NOMO-1 treated with DMSO at 0.1 percent for 48 hours (cell line): ENCODE data around the gene NXT2.
"Not testable (repeated sequence)": the region's sequence is repeated elsewhere in the genome, so short reads cannot be mapped to it uniquely, and the experiment has no call there.

Experiments
- DNase-seq: peaks from one replicate; lab custom pipeline; 2025; ENCODE audit not compliant: unreplicated experiment; lab: John Stamatoyannopoulos, UW

The NXT2 gene

DNA sequence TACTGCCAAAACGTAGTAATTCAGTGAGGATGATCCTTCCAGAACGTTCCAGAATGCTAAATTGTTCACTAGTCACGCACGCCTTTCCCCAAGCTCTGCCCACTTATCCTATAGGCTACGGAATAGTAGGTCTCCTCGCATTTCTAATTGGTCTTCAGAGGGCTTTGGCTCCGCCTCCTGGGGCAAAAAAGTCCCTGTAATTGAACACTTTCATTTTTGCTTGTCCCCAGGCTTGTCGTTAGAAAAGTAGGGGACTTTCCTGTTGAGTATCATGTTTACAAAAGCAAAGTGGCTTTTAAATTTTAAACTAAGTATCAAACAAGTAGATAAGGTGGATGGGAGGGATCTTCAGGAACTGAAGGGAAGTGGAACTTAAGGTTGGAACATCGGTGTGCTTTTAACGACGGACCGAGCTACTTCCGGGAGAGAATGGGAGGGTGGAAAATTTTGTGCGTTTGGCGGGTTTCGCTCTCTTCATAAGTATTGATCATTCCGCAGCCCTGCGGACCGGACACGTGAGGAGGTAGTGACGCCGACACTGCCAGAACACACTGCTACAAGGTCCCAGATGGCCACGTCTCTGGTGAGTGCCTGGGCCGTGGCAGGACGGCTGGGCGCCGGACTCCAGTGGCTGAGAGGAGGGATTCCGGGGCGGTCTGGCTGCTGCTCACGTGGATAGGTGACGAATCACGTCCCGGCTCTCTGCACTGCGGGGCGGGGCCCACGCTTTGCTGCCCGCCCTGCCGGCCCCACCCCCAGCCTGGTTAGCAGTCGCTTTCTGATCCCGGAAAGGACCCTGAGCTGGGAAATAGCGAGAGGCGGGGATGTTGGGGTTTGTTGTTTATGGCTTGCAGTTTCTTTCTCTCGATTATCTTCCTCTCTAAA is at the start of gene NXT2:
Gene NXT2 (plus strand): TSS at position 406 of the 885 bp plus-strand sequence. CDS start 163 bp downstream, at position 569.
- peak; percentile 84 for DNase-seq

- peak; percentile 79 for DNase-seq
These were observed 49.0 kb upstream of the NXT2 start for GRCh38 chrX:109487640-109488039.

GRCh38 chrX:109489174-109489573 is 47.5 kb upstream of the NXT2 start:
- peak; percentile 11 for DNase-seq

- DNase-seq: no peak
These were observed 38.2 kb upstream of the NXT2 start for GRCh38 chrX:109498434-109498833.

DNA sequence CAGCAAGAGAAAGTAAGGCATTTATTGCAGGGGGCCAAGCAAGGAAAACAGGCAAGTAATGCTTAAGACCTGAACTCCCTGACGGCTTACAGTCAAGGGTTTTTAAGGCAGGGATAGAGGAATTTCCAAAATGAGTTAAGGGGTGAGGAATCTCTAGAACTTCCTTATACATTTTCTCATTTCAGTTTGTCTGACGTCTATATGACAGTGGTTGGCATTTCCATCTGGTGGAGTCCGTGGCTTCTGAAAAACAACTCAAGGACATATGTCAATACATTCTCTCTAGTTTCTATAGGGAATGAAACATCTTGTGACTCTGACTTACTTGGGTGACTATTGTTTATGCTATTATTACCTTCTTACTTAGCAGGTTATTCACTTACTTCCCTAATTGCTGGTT is 35.5 kb upstream of the NXT2 start:
- DNase-seq: no peak

DNA sequence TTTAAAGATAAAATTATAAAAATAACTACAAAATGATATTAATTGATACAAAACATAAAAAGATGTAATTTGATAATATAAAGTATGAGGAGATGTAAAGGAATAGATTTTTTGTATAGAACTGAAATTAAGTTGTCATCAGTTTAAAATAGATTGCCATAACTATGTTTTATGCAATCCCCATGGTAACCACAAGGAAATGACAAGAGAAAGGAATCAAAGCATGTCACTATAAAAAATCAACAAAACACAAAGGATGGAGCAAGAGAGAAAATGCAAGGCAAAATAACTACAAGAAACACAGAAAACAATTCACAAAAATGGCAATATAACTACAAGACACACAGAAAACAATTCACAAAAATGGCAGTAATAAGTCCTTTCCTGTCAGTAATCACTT is 27.7 kb upstream of the NXT2 start:
- no peak for DNase-seq

- no peak for DNase-seq
These were observed 25.5 kb upstream of the NXT2 start for GRCh38 chrX:109511113-109511512.

- DNase-seq: no peak
These were observed 17.6 kb upstream of the NXT2 start for GRCh38 chrX:109519001-109519400.

DNA sequence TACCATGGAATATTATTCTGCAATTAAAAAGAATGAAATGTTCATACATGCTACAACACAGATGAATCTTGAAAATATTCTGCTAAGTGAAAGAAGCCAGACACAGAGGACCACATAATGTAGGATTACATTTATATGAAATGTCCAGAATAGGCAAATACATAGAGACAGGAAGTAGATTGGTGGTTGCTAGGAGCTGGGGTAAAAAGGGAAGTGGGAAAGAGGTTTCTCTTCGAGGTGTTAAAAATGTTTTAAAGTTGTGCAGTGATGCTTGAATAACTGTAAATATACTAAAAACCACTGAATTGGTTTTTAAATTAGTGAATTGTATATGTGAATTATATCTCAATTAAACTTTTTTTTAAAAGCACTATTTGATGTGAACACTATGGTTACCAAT is 3.6 kb upstream of the NXT2 start:
- DNase-seq: peak; percentile 58

GRCh38 chrX:109533631-109534030 is 3.0 kb upstream of the NXT2 start:
- no peak for DNase-seq

DNA sequence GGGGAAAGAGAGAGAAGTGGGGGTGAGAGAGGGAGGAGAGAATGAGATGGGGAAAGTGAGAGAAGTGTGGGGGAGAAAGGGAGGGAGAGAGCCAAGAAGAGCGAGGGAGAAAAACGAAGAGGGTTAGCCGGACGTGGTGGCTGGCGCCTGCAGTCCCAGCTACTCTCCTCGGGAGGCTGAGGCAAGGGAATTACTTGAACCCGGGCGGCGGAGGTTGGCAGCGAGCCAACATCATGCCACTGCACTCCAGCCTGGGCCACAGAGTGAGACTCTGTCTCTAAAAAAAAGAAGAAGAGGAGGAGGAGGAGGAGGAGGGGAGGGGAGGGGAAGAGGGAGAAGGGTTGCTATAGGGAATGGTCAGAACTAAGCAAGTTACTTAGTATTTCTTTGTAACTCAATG is 1.7 kb upstream of the NXT2 start:
- no peak for DNase-seq

DNA sequence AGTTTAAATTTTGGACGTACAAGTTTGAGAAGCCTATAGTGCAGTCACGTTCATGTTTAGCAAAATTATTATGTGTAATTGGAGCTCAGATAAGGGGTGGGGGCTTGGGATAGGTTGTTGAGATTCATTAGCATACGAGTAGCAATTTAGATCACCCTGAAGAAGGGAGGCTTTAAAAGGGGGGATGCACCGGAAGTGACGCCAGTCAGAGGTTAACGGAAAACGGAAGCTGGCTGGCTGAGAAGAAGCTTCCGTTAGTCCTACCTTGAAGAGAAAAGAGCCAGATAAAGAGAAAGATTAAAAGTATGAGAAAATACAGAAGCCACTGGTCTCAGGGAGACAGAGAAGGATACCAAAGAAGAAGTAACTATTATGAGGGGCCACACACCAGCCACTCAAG is 1.1 kb upstream of the NXT2 start:
- DNase-seq: no peak

DNA sequence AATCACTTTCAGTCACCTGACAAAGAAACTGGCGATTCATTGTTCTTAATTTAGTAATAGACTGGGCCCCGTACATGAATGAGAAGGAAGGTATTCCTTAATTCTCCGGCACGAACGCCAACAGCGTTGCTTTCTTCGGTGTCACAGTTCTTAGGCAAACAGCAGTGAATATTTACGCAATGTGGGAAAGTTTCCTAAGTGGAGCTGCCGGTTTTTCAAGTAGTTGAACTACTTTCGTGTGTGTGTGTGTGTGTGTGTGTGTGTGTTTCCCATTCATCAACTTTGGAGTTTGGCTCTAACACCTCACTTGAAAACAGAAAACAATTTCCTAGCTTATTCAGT is 651 bp downstream of the NXT2 start:
- peak; percentile 52 for DNase-seq

DNA sequence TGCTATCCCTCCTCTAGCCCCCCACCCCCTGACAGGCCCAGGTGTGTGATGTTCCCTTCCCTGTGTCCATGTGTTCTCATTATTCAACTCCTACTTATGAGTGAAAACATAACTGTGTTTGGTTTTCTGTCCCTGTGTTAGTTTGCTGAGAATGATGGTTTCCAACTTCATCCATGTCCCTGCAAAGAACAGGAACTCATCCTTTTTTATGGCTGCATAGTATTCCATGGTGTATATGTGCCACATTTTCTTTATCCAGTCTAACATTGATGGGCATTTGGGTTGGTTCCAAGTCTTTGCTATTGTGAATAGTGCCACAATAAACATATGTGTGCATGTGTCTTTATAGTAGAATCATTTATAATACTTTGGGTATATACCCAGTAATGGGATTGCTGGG is 2.4 kb downstream of the NXT2 start:
- DNase-seq: not testable (repeated sequence)

GRCh38 chrX:109553862-109554261 is 17.2 kb downstream of the NXT2 start:
- no peak for DNase-seq

GRCh38 chrX:109576083-109576482 is 39.4 kb downstream of the NXT2 start:
- DNase-seq: not testable (repeated sequence)

- DNase-seq: no peak
These were observed 40.4 kb downstream of the NXT2 start for GRCh38 chrX:109577055-109577454.

GRCh38 chrX:109578916-109579315 is 42.3 kb downstream of the NXT2 start:
- no peak for DNase-seq

DNA sequence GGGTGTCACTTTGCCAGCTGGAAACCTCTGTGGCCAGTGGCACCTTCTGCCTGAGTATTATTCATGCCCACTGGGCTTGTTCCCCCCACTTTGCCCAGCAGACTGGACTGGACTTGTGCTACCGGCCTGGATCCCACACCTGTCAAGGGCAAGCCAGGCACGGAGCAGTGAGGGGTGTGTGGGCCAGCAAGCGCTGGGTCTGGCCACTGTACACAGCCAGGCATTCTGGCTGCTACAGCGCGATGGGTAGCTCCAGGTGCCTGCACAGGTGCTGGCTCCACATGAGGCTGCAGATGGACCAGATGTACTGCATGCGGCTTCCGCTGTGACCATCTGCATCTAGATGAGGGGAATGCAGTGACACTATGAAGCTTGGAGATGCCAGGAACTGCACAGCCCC is 48.8 kb downstream of the NXT2 start:
- no peak for DNase-seq

GRCh38 chrX:109590176-109590575 is 53.5 kb downstream of the NXT2 start:
- DNase-seq: no peak
